Lung (tissue), 12 donors: ENCODE measurements around the gene MANSC4. TPM values are rescaled to one million over a fixed set of nuclear protein-coding genes. Genes with fewer than 3 reads are reported as not detected.

Source experiments
- ATAC-seq: fragments of 200-7000 bp; cut with Tn5 transposase; one replicate; pipeline ENCODE4 v1.9.1; 2020; ENCODE audit warnings: moderate number of reproducible peaks; ENCODE audit not compliant: insufficient read depth, low FRiP score
- DNase-seq, 3 donors: peaks; one replicate each; pipeline ENCODE4 v3.0.0-alpha.2; 2013 to 2017
- H3K27ac ChIP-seq, 2 donors: one replicate each; pipeline ENCODE4 v1.5.1; 2013; ENCODE audit warnings: mild to moderate bottlenecking in 2 of 2, moderate library complexity in 2 of 2, control low read depth in 1 of 2, inconsistent platforms in 1 of 2, low read depth in 1 of 2, low read length in 1 of 2
- H3K27me3 ChIP-seq, 3 donors: one replicate each; pipeline ENCODE4 v1.5.1; 2013; ENCODE audit warnings: low read length in 2 of 3; ENCODE audit not compliant: control insufficient read depth in 3 of 3, insufficient read depth in 3 of 3
- H3K36me3 ChIP-seq, 4 donors: one replicate each; pipeline ENCODE4 v1.5.1; 2013; ENCODE audit warnings: low read length in 4 of 4, mild to moderate bottlenecking in 1 of 4, moderate library complexity in 1 of 4; ENCODE audit not compliant: control insufficient read depth in 4 of 4, insufficient read depth in 4 of 4
- H3K4me1 ChIP-seq, 5 donors: one replicate each; pipeline ENCODE4 v1.5.1; 2013; ENCODE audit warnings: low read length in 5 of 5, mild to moderate bottlenecking in 2 of 5, moderate library complexity in 1 of 5; ENCODE audit not compliant: control insufficient read depth in 5 of 5, insufficient read depth in 5 of 5
- H3K4me3 ChIP-seq: one replicate; pipeline ENCODE4 v1.5.1; 2013; ENCODE audit warnings: mild to moderate bottlenecking, control low read depth, moderate library complexity
- H3K9ac ChIP-seq, 2 donors: one replicate each; pipeline ENCODE4 v1.5.1; 2013; ENCODE audit warnings: low read length in 2 of 2, control low read depth in 1 of 2; ENCODE audit not compliant: insufficient read depth in 1 of 2
- H3K9me3 ChIP-seq, 4 donors: one replicate each; pipeline ENCODE4 v1.5.1; 2013; ENCODE audit warnings: low read length in 3 of 4, mild to moderate bottlenecking in 1 of 4, moderate library complexity in 1 of 4; ENCODE audit not compliant: control insufficient read depth in 4 of 4, insufficient read depth in 3 of 4
- WGBS, 2 donors: extraction: QIAGEN DNeasy Blood & Tissue Kit; methylation state at CpG; one replicate each; pipeline ENCODE4 v1.1.7; 2013; 5-methylcytosine and 5-hydroxymethylcytosine counted together
- polyA plus RNA-seq, 2 donors: library from polyadenylated mRNA; stranded (reverse); fragments of 200-250 nt; gene quantifications; one replicate each; pipeline ENCODE4 v1.2.1, GENCODE V29; 2013
- total RNA-seq, 2 donors: library from RNA; depleted of rRNA in 1 of 2; stranded (reverse); fragments of >200 nt in 1 of 2; gene quantifications; one replicate each; pipeline ENCODE4 v1.2.1, GENCODE V29; 2014 to 2021
- TF ChIP-seq, protein P1 (sequence below): IDR thresholded peaks from 2 replicates; pipeline ENCODE4 v1.5.1; 2012; ENCODE audit warnings: mild to moderate bottlenecking; ENCODE audit errors: control extremely low read depth, extremely low read depth
- donor health status: control.
- donor health status: control.
- donor health status: Bipolar disorder and iron deficiency.
- donor health status: healthy.
- donor health status: DM: yes; HTN: yes; CAD: no.

Gene MANSC4
- total and polyA plus RNA-seq, 4 donors: not detected

DNA sequence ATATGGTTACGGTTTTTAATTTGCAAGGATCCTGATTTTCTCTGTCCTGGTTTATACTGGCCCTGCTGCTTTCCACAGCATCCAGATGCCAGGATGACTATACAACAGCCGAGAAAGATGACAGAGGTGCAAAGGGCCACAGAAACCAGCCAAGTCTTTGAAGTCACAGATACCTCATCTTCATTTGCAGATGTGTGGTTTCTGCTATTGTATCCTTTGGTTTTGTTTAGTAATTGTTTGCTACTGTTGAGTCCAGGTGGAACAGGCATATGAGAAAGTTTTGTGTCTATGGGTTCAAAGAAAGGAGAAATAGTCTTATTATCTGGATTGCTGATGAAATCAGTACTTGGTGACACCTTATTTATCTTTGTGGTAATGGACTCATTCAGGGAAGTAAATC, 17.3 kb downstream of the MANSC4 start:
- Histone ChIP-seq H3K27ac (no peak overlapping the region), H3K9me3 (no peaks in the 10 kb centered on the region), H3K4me1 (no peaks in the 10 kb centered on the region), H3K9ac (no peak overlapping the region), H3K36me3 (peaks cover 0 to under 1% (median 0%) of the 10 kb centered on the region in 4 donors), H3K4me3 (no peak overlapping the region), H3K27me3 (no peaks in the 10 kb centered on the region)
- 84 to 89% methylated on average over 2 of the region's 2 CpGs for WGBS, 2 donors
- DNase-seq: no peak
- TF ChIP-seq, protein P1, sequence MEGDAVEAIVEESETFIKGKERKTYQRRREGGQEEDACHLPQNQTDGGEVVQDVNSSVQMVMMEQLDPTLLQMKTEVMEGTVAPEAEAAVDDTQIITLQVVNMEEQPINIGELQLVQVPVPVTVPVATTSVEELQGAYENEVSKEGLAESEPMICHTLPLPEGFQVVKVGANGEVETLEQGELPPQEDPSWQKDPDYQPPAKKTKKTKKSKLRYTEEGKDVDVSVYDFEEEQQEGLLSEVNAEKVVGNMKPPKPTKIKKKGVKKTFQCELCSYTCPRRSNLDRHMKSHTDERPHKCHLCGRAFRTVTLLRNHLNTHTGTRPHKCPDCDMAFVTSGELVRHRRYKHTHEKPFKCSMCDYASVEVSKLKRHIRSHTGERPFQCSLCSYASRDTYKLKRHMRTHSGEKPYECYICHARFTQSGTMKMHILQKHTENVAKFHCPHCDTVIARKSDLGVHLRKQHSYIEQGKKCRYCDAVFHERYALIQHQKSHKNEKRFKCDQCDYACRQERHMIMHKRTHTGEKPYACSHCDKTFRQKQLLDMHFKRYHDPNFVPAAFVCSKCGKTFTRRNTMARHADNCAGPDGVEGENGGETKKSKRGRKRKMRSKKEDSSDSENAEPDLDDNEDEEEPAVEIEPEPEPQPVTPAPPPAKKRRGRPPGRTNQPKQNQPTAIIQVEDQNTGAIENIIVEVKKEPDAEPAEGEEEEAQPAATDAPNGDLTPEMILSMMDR: no peak
- ATAC-seq: no peak

DNA sequence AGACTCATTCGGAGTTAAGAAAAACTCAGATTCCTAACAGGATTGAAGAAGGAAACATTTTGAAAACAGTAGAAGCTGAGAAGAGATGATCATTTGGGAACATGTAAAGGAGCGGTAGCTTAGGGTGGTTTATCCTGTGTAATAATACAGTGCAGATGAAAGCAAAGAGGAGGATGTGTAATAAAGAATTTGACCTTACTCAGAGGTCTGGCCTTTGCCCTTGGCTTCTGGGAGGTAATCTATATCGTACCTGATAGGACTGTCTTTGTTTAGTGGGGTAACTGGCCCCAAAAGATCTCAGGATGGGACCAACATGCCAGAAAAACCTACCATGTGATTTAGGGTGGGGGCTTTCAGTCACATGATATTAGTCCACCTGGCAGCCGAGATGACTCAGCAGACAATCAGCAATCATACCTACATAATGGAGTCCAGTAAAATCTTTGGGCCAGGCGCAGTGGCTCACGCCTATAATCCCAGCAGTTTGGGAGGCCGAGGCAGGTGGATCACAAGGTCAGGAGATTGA, 23.3 kb downstream of the MANSC4 start:
- H3K4me1 ChIP-seq: no peaks in the 10 kb centered on the region
- H3K27me3 ChIP-seq: no peaks in the 10 kb centered on the region
- H3K4me3 ChIP-seq: no peak overlapping the region
- H3K27ac ChIP-seq: no peak overlapping the region
- H3K9ac ChIP-seq: no peak overlapping the region
- ATAC-seq: no peak
- DNase-seq: no peak
- no peaks in the 10 kb centered on the region for H3K9me3 ChIP-seq
- peaks cover 7 to 14% (median 9%) of the 10 kb centered on the region in 4 donors for H3K36me3 ChIP-seq
- TF ChIP-seq, protein P1: no peak
- WGBS, 2 donors: 97 to 98% methylated on average over 7 of the region's 7 CpGs

DNA sequence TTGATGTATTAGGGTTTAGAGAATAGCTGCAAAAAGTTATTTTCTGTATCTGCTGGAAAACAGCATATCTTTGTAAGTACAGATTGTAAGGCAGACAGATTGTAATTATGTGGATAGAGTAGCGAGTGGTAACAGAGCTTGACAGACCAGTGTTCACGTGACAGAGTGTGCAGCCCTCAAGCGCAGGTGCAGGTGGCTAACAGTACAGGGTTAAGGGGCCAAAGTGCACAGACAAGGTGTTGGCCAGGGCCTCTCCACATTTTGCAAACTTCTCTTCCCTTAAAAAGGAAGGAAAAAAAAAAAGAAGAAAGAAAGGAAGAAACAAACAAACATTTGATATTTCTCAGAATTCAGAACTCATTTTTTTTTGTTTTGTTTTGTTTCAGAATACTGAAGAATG, 25.2 kb downstream of the MANSC4 start:
- Histone ChIP-seq H3K27ac (no peak overlapping the region), H3K9me3 (no peaks in the 10 kb centered on the region), H3K4me1 (no peaks in the 10 kb centered on the region), H3K4me3 (no peak overlapping the region), H3K27me3 (no peaks in the 10 kb centered on the region), H3K9ac (no peak overlapping the region), H3K36me3 (peaks cover 7 to 14% (median 10%) of the 10 kb centered on the region in 4 donors)
- 91 to 98% methylated on average over 3 of the region's 3 CpGs for WGBS, 2 donors
- DNase-seq: no peak
- TF ChIP-seq, protein P1: no peak
- ATAC-seq: no peak
